Hepatocyte (in vitro differentiated cells): ENCODE measurements around the gene SAMD14. TPM values are rescaled to one million over a fixed set of nuclear protein-coding genes. Genes with fewer than 3 reads are reported as not detected.
A peak's percentile ranks its signal among the peaks of the same experiment; 100 is the strongest.

ENCODE experiments used
- DNase-seq: peaks from one replicate; pipeline ENCODE4 v3.0.0-alpha.2; 2016; ENCODE audit warnings: low spot score
- H2AFZ ChIP-seq: fragments of 200-600 bp; sonication (generic); 2 replicates; pipeline ENCODE4 v1.6.0; 2016; ENCODE audit warnings: antibody characterized with exemption, mild to moderate bottlenecking
- H3K27ac ChIP-seq: fragments of 200-600 bp; sonication (generic); 2 replicates; pipeline ENCODE4 v1.5.1; 2016; ENCODE audit warnings: mild to moderate bottlenecking
- H3K27me3 ChIP-seq: fragments of 200-600 bp; sonication (generic); 2 replicates; pipeline ENCODE4 v1.6.1; 2016
- H3K36me3 ChIP-seq: fragments of 200-600 bp; sonication (generic); replicated peaks from 2 replicates; pipeline ENCODE4 v1.5.1; 2016; ENCODE audit warnings: low read depth; ENCODE audit not compliant: insufficient read depth
- H3K4me1 ChIP-seq: fragments of 200-600 bp; sonication (generic); 2 replicates; pipeline ENCODE4 v1.5.1; 2016; ENCODE audit warnings: mild to moderate bottlenecking, moderate library complexity; ENCODE audit not compliant: insufficient read depth
- H3K4me2 ChIP-seq: fragments of 200-600 bp; sonication (generic); 2 replicates; pipeline ENCODE4 v1.6.0; 2016
- H3K4me3 ChIP-seq: fragments of 200-600 bp; sonication (generic); 2 replicates; pipeline ENCODE4 v1.5.1; 2016; ENCODE audit warnings: mild to moderate bottlenecking
- H3K79me2 ChIP-seq: fragments of 200-600 bp; sonication (generic); 2 replicates; pipeline ENCODE4 v1.6.0; 2017; ENCODE audit warnings: mild to moderate bottlenecking
- H3K9me2 ChIP-seq: fragments of 200-600 bp; sonication (generic); replicated peaks from 2 replicates; pipeline ENCODE4 v1.6.0; 2017; ENCODE audit warnings: mild to moderate bottlenecking; ENCODE audit not compliant: insufficient read depth
- H3K9me3 ChIP-seq: fragments of 200-600 bp; sonication (generic); 2 replicates; pipeline ENCODE4 v1.5.1; 2016; ENCODE audit warnings: low read depth, mild to moderate bottlenecking
- H4K20me1 ChIP-seq: fragments of 200-600 bp; sonication (generic); 2 replicates; pipeline ENCODE4 v1.6.0; 2016; ENCODE audit warnings: mild to moderate bottlenecking; ENCODE audit not compliant: insufficient read depth, poor library complexity, severe bottlenecking
- CTCF ChIP-seq: fragments of 200-600 bp; sonication (generic); IDR thresholded peaks from 2 replicates; pipeline ENCODE4 v1.5.1; 2016; ENCODE audit warnings: antibody characterized with exemption, mild to moderate bottlenecking; ENCODE audit not compliant: poor library complexity
- EZH2 ChIP-seq: fragments of 200-600 bp; sonication (generic); IDR thresholded peaks from 2 replicates; pipeline ENCODE4 v1.6.1; 2016; ENCODE audit warnings: antibody characterized with exemption, mild to moderate bottlenecking, borderline replicate concordance
- EZH2phosphoT487 ChIP-seq: fragments of 200-600 bp; sonication (generic); IDR thresholded peaks from one replicate; pipeline ENCODE4 v1.6.1; 2018; ENCODE audit warnings: antibody characterized with exemption, mild to moderate bottlenecking, low read depth, moderate library complexity; ENCODE audit not compliant: unreplicated experiment, severe bottlenecking
- WGBS: methylation state at CpG from one replicate; pipeline ENCODE4 v1.1.6; 2016; ENCODE audit warnings: low lambda C conversion rate; ENCODE audit errors: missing lambda C conversion rate; 5-methylcytosine and 5-hydroxymethylcytosine counted together
- polyA plus RNA-seq: library from polyadenylated mRNA; unstranded; fragments of >200 nt; fragmentation: Nextera tagmentation; extraction: Ambion mirVana; gene quantifications from 2 replicates; pipeline ENCODE4 v1.2.1, GENCODE V29; 2016
- total RNA-seq: library from RNA; depleted of rRNA; stranded (reverse); fragments of >200 nt; gene quantifications from 2 replicates; pipeline ENCODE4 v1.2.3, GENCODE V29; 2014

SAMD14 gene
- total and polyA plus RNA-seq, 2 experiments from 2014 or later = 3.1 to 4.2 TPM

- Histone ChIP-seq H3K9me2 (no peaks in the 10 kb centered on the region), H3K27ac (peak overlapping the region; percentile 90), H2AFZ (no peak overlapping the region), H3K4me1 (peaks cover 27% of the 10 kb centered on the region), H4K20me1 (no peaks in the 10 kb centered on the region), H3K79me2 (peaks cover 1% of the 10 kb centered on the region), H3K4me3 (no peak overlapping the region), H3K27me3 (no peaks in the 10 kb centered on the region), H3K36me3 (no peaks in the 10 kb centered on the region), H3K9me3 (no peaks in the 10 kb centered on the region), H3K4me2 (peak overlapping the region; percentile 73)
- 38% methylated on average over 14 of the region's 17 CpGs for WGBS
- DNase-seq = peak; percentile 75
- TF ChIP-seq EZH2phosphoT487 = no peak
- TF ChIP-seq CTCF = no peak
- TF ChIP-seq EZH2 = no peak
These were observed 28.4 kb downstream of the SAMD14 start for GRCh38 chr17:50101346-50102163.

- Histone ChIP-seq H2AFZ (no peak overlapping the region), H3K4me1 (peaks cover 34% of the 10 kb centered on the region), H4K20me1 (no peaks in the 10 kb centered on the region), H3K36me3 (no peaks in the 10 kb centered on the region), H3K9me3 (no peaks in the 10 kb centered on the region), H3K79me2 (peaks cover 8% of the 10 kb centered on the region), H3K9me2 (no peaks in the 10 kb centered on the region), H3K4me3 (no peak overlapping the region), H3K4me2 (peak overlapping the region; percentile 73), H3K27me3 (no peaks in the 10 kb centered on the region), H3K27ac (peak overlapping the region; percentile 90)
- peak; percentile 52 for DNase-seq
- 24% methylated on average over 15 of the region's 15 CpGs for WGBS
- no peak for TF ChIP-seq EZH2
- no peak for TF ChIP-seq EZH2phosphoT487
These were observed 29.0 kb downstream of the SAMD14 start for GRCh38 chr17:50100921-50101345.

- no peaks in the 10 kb centered on the region for H3K9me3 ChIP-seq
- H3K27ac ChIP-seq = peak overlapping the region; percentile 90
- peaks cover 36% of the 10 kb centered on the region for H3K4me1 ChIP-seq
- H3K79me2 ChIP-seq = peaks cover 12% of the 10 kb centered on the region
- H3K27me3 ChIP-seq = no peaks in the 10 kb centered on the region
- no peaks in the 10 kb centered on the region for H3K9me2 ChIP-seq
- no peaks in the 10 kb centered on the region for H4K20me1 ChIP-seq
- peak overlapping the region; percentile 73 for H3K4me2 ChIP-seq
- TF ChIP-seq EZH2phosphoT487 = no peak
- TF ChIP-seq EZH2 = no peak
- no peak for TF ChIP-seq CTCF
- no peaks in the 10 kb centered on the region for H3K36me3 ChIP-seq
- DNase-seq = no peak
- 76% methylated on average over 5 of the region's 5 CpGs for WGBS
- no peak overlapping the region for H2AFZ ChIP-seq
- no peak overlapping the region for H3K4me3 ChIP-seq
These were observed 29.5 kb downstream of the SAMD14 start for GRCh38 chr17:50100480-50100883.

GRCh38 chr17:50099003-50099402 is 31.0 kb downstream of the SAMD14 start:
- Histone ChIP-seq H3K9me3 (no peaks in the 10 kb centered on the region), H3K27me3 (no peaks in the 10 kb centered on the region), H2AFZ (no peak overlapping the region), H3K27ac (no peak overlapping the region), H3K79me2 (peaks cover 14% of the 10 kb centered on the region), H3K4me1 (peaks cover 36% of the 10 kb centered on the region), H3K4me3 (no peak overlapping the region), H3K4me2 (no peak overlapping the region), H3K9me2 (no peaks in the 10 kb centered on the region), H4K20me1 (no peaks in the 10 kb centered on the region), H3K36me3 (no peaks in the 10 kb centered on the region)
- WGBS = 81% methylated on average over 5 of the region's 5 CpGs
- TF ChIP-seq EZH2phosphoT487 (no peak), CTCF (no peak), EZH2 (no peak)
- DNase-seq = no peak
